Bone marrow (tissue), 2 donors: Measurements from ENCODE around the gene ZNF217.
"Not testable (repeated sequence)": the region's sequence is repeated elsewhere in the genome, so short reads cannot be mapped to it uniquely, and the experiment has no call there.

Experiments
- DNase-seq, 2 donors: peaks; one replicate each; lab custom pipeline; 2025; lab: John Stamatoyannopoulos, UW

The ZNF217 gene

GRCh38 chr20:53597521-53598120 lies 4.0 kb upstream of the ZNF217 start:
- no peak for DNase-seq

GRCh38 chr20:53597030-53597482 lies 3.4 kb upstream of the ZNF217 start:
- DNase-seq = no peak

- DNase-seq = not testable (repeated sequence)
Measured at GRCh38 chr20:53596189-53597001, 2.8 kb upstream of the ZNF217 start.

DNA sequence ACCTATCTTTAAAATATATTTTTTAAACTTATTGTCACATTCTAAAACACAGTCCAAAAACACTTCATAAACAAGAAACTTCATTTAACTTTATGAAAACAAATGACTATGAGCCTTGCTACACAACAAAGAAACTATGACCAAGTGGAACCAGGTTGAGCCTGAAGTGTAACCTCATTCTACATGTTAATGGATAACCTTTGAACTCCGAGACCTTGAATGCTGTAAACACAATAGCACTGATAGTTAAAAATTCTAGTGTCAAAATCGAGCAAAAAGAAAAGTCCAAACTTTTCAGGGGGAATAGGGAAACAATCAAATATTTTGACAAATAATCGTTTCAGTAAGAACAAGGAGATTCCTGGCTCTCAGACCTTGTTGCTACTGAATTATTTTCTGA lies 2.1 kb upstream of the ZNF217 start:
- DNase-seq = not testable (repeated sequence)

GRCh38 chr20:53595018-53595378 lies 1.4 kb upstream of the ZNF217 start:
- no peak for DNase-seq

GRCh38 chr20:53594068-53595017 lies 704 bp upstream of the ZNF217 start:
- DNase-seq = peak; percentile 81 to 94

- DNase-seq = peak in 1 of 2 donors; percentile 53
Measured at GRCh38 chr20:53592992-53593465, 610 bp downstream of the ZNF217 start.

DNA sequence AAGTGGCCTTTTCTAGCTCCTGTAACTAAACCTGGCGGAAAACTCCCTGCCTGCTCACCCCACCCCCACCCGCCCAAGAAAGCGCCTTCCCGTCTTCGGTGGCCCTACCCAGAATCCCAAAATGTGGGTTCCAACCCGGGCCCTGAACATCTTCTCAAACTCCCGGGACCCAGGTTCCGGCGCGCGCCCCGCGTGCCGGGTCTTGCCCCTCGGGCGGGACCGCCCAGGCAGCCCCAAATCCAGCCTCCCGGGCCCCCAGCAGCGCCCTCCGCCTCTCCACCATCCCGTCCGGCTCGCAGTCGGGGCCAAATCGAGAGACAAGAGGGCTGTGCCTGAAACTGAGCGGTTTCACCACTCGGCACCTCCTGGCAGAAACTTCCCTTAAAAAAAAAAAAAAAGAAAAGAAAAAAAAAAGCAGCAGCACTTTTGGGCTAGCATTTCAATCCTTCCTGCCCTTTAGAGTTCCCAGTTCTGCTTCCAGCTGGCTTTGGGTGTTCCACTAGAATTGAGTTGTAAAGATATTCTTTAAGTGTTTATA lies 1.1 kb downstream of the ZNF217 start:
- DNase-seq = peak in 1 of 2 donors; percentile 26

- DNase-seq = not testable (repeated sequence)
Measured at GRCh38 chr20:53591941-53592441, 1.6 kb downstream of the ZNF217 start.

DNA sequence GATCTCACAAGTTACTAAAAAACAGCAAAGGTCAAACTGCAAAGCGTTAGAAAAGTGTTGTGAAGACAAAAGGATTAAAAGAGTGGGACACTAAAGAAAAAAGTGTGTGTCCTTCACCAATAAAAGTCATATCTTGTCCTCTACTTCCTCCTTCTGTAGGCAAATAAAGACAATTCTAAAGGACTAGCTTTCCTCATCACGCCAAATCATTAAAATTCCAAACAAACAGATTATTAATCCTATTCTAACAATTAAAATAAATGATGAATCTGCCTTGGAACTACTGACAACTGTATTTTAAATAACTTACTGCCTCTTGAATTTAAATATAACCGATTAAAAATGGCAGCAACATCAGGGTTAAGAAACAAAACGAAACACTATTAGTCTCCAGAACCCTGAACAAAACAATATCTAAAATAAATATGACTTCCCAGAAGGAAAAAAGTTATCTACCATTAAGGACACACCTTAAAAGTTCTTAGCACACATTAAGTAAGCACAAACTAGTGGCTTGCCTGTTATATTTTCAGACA lies 2.4 kb downstream of the ZNF217 start:
- DNase-seq = peak in 1 of 2 donors; percentile 39

DNA sequence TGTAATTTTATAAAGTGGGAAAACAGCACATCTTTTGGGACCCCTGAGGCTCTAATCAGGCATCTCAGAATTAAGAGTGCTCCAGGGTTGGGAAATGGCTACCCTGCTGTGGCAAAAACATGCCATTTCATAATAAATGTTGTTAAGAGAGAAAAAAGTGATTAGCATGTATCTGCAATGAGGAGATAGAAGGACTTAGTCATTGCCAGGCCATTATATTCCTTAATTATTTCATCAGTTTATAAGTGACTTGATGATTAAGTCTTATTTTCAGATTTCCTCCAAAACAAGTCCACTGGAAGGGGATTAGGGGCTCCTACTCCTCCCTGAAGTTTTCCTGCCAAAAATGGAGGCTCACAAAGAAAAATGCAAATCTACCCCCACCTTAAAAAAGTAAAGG lies 3.0 kb downstream of the ZNF217 start:
- not testable (repeated sequence) for DNase-seq

DNA sequence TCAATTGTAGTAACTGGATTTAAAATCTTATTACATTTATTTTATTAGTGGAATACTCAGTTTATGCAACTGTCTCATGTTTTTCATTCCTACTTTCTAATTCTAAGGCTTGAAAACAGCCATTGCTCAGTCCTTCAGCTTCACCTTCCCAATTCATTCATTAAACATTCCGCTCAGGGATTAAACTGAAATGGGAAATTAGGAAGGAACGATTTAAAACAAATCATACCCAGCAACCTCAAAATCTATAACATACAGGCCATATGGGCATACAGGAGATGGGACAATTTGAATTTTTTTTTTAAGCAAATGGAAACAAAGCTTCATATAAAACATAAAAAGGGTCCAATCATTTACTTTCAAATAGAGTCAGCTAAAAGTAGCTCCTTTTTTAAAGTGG lies 3.5 kb downstream of the ZNF217 start:
- not testable (repeated sequence) for DNase-seq

GRCh38 chr20:53589321-53590065 lies 4.1 kb downstream of the ZNF217 start:
- peak in 1 of 2 donors; percentile 14 for DNase-seq

DNA sequence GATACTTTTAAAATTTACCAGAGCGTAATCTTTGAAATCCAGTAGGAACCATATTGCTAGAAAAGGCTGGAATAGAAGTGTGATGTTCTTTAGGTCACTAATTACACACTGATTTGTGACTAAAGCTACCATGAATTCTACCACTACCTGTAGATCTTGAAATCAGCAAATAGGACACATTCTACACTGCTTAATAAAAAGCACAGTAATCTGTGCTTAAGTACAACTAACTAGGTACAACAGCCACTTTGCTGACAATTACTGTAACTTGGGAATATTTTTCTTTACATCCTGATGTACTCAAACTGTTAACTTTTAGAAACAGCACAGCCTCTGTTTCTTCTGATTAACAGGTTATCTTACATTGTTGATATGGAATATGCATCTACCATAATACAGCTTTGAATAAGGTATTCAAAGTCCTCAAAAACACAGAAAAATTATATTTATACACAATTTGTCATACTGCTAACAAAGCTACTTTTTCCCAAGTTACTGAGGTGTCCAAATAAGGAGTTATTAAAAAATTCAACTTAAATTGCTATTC lies 6.4 kb downstream of the ZNF217 start:
- DNase-seq = not testable (repeated sequence)

DNA sequence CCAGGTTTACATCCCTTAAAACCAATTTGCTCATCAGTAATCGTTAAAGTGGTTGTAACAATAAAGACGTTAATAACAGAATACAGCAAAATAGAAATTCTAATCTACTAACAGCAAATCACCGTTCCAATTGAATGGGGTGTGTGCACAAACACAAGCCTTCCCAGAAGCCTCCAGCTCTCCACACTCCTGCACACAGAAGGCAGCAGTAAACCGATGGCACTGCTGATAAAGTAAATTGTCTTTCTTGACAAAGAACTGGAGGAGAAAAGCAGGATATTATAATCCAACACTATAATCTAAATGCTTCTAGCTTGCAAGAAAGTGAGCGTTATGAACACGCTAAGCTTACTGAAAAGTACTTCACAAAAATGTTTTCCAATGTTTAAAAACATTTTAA lies 7.0 kb downstream of the ZNF217 start:
- DNase-seq = no peak

DNA sequence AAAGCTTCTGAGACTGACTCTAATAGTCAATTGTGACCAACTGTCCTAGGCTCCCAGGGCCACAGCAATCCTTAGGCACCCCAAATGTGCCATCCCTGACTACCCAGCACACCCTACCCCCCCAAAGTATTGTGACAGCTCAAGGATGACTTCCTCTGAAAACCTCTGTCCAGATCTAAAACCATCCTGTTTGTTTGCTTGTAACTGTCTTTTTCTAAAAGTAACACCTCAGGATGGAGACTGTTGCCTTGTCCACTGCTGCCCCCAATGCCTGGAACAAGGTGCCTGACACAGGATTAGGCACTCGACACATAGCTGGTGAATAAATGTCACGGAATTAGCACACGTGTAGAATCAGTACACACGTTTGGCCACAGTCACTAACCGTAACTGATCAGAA lies 7.7 kb downstream of the ZNF217 start:
- not testable (repeated sequence) for DNase-seq

DNA sequence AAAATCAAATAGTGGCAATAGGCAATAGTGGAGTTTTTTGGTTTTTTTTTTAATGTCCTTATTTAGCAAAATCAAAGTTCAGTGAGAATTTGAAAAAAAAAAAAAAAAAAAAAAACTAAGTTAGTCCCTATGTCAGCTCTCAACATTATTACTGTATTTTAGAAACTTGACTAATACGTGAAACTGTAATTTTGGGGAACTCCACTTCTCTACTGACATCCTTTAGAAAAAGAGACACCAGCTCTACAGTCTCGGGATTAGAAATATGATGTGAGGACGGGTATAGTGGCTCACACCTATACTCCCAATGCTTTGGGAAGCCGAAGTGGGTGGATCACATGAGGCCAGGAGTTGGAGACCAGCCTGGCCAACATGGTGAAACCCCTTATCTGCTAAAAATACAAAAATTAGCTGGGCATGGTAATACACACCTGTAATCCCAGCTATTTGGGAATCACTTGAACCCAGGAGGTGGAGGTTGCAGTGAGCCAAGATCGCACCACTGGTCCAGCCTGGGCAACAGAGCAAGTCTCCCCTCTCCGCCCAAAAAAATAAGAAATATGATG lies 8.6 kb downstream of the ZNF217 start:
- not testable (repeated sequence) for DNase-seq

- not testable (repeated sequence) for DNase-seq
Measured at GRCh38 chr20:53584550-53584913, 9.1 kb downstream of the ZNF217 start.

- not testable (repeated sequence) for DNase-seq
Measured at GRCh38 chr20:53583660-53584549, 9.7 kb downstream of the ZNF217 start.
